ENCODE measurements around the gene TBC1D2B. TPM values are rescaled to one million over a fixed set of nuclear protein-coding genes. Genes with fewer than 3 reads are reported as not detected.

TBC1D2B gene
- polyA plus RNA-seq, 1 donor (not counting 4 experiments of a cell fraction or from before 2014, with no cell fraction given) = 27.0 TPM

GRCh38 chr15:78037328-78037727 lies 40.2 kb downstream of the TBC1D2B start:
- dilution Hi-C loops (cut with MboI; ENCODE audit: extremely low pct_ligation_motif_present, low sequenced_read_pairs) = no loop called here
- no peaks in the 10 kb centered on the region for H3K9me1 ChIP-seq (ENCODE audit: control insufficient read depth, extremely low read depth, insufficient read depth, low read length)
- H2AFZ ChIP-seq (ENCODE audit: control insufficient read depth, low read length) = no peak overlapping the region
- H4K20me1 ChIP-seq (ENCODE audit: control insufficient read depth, extremely low read depth, insufficient read depth, low read length) = no peaks in the 10 kb centered on the region
- H3K36me3 ChIP-seq (ENCODE audit: control insufficient read depth in 2 of 2, extremely low read depth in 1 of 2, insufficient read depth in 2 of 2, low read length in 2 of 2) = peaks cover under 1 to 6% of the 10 kb centered on the region in 2 experiments
- TF ChIP-seq CTCF (optimal IDR thresholded peaks at IDR 0.05 in 1 of 3, IDR thresholded peaks at IDR 0.05 in 1 of 3, conservative IDR thresholded peaks at IDR 0.05 in 1 of 3; ENCODE audit: extremely low read depth in 1 of 3, insufficient read depth in 2 of 3, low read length in 3 of 3) (no peak), EZH2 (IDR thresholded peaks at IDR 0.05; ENCODE audit: low read length) (no peak)
- H3K9ac ChIP-seq (ENCODE audit: control insufficient read depth, extremely low read depth, insufficient read depth, low read length) = no peak overlapping the region
- DNase-seq (ENCODE audit: low read depth, low spot score) (no peak), FAIRE-seq (no peak)
- no peak overlapping the region for H3K27ac ChIP-seq (ENCODE audit: control insufficient read depth, insufficient read depth, low read length)
- H3K79me2 ChIP-seq (ENCODE audit: control insufficient read depth, insufficient read depth, low read length) = no peaks in the 10 kb centered on the region
- H3K4me2 ChIP-seq (ENCODE audit: control insufficient read depth, extremely low read depth, insufficient read depth, low read depth, low read length) = no peak overlapping the region
- no peaks in the 10 kb centered on the region for H3K27me3 ChIP-seq (ENCODE audit: control insufficient read depth, extremely low read depth, insufficient read depth, low read length)
- H3K4me1 ChIP-seq (ENCODE audit: control insufficient read depth, extremely low read depth, insufficient read depth, low read length) = peaks cover 2% of the 10 kb centered on the region
- H3K9me3 ChIP-seq (ENCODE audit: control insufficient read depth, low read depth, low read length) = no peaks in the 10 kb centered on the region
- no peak overlapping the region for H3K4me3 ChIP-seq (ENCODE audit: control insufficient read depth in 2 of 3, extremely low read depth in 1 of 3, insufficient read depth in 2 of 3, low read depth in 1 of 3, low read length in 3 of 3)

GRCh38 chr15:78035861-78036476 lies 41.5 kb downstream of the TBC1D2B start:
- FAIRE-seq = no peak
- dilution Hi-C loops (cut with MboI; ENCODE audit: extremely low pct_ligation_motif_present, low sequenced_read_pairs) = no loop called here

More at GRCh38 chr15:78035861-78036476, 41.5 kb downstream of the TBC1D2B start:
- Histone ChIP-seq H3K4me2 (ENCODE audit: control insufficient read depth, extremely low read depth, insufficient read depth, low read depth, low read length) (no peak overlapping the region), H3K27ac (ENCODE audit: control insufficient read depth, insufficient read depth, low read length) (no peak overlapping the region), H3K4me1 (ENCODE audit: control insufficient read depth, extremely low read depth, insufficient read depth, low read length) (peaks cover 2% of the 10 kb centered on the region), H3K79me2 (ENCODE audit: control insufficient read depth, insufficient read depth, low read length) (no peaks in the 10 kb centered on the region), H3K9me1 (ENCODE audit: control insufficient read depth, extremely low read depth, insufficient read depth, low read length) (no peaks in the 10 kb centered on the region), H3K4me3 (ENCODE audit: control insufficient read depth in 2 of 3, extremely low read depth in 1 of 3, insufficient read depth in 2 of 3, low read depth in 1 of 3, low read length in 3 of 3) (no peak overlapping the region), H3K36me3 (ENCODE audit: control insufficient read depth in 2 of 2, extremely low read depth in 1 of 2, insufficient read depth in 2 of 2, low read length in 2 of 2) (peaks cover 0 to 4% of the 10 kb centered on the region in 2 experiments), H3K27me3 (ENCODE audit: control insufficient read depth, extremely low read depth, insufficient read depth, low read length) (no peaks in the 10 kb centered on the region), H3K9me3 (ENCODE audit: control insufficient read depth, low read depth, low read length) (no peaks in the 10 kb centered on the region), H3K9ac (ENCODE audit: control insufficient read depth, extremely low read depth, insufficient read depth, low read length) (no peak overlapping the region), H4K20me1 (ENCODE audit: control insufficient read depth, extremely low read depth, insufficient read depth, low read length) (no peaks in the 10 kb centered on the region), H2AFZ (ENCODE audit: control insufficient read depth, low read length) (no peak overlapping the region)
- DNase-seq (ENCODE audit: low read depth, low spot score) = no peak
- TF ChIP-seq CTCF (optimal IDR thresholded peaks at IDR 0.05 in 1 of 3, IDR thresholded peaks at IDR 0.05 in 1 of 3, conservative IDR thresholded peaks at IDR 0.05 in 1 of 3; ENCODE audit: extremely low read depth in 1 of 3, insufficient read depth in 2 of 3, low read length in 3 of 3) (no peak), EZH2 (IDR thresholded peaks at IDR 0.05; ENCODE audit: low read length) (no peak)

Data from keratinocyte (primary cell).